Activated naive CD8-positive, alpha-beta T cell treated with anti-CD3 and anti-CD28 coated beads for 36 hours (primary cell): ENCODE measurements around the gene VN1R5. TPM values are rescaled to one million over a fixed set of nuclear protein-coding genes. Genes with fewer than 3 reads are reported as not detected.

ENCODE experiments used
- DNase-seq: peaks from one replicate; pipeline ENCODE4 v3.0.0; 2021
- H3K27ac Mint-ChIP-seq: one replicate; pipeline ENCODE4 v1.8.0; 2022; ENCODE audit warnings: mild to moderate bottlenecking, moderate library complexity, mixed read lengths
- H3K27me3 Mint-ChIP-seq: one replicate; pipeline ENCODE4 v1.8.0; 2022; ENCODE audit warnings: mild to moderate bottlenecking, mixed read lengths
- H3K36me3 Mint-ChIP-seq: one replicate; pipeline ENCODE4 v1.8.0; 2021; ENCODE audit warnings: mild to moderate bottlenecking, mixed read lengths
- H3K4me1 Mint-ChIP-seq: one replicate; pipeline ENCODE4 v1.8.0; 2021; ENCODE audit warnings: mixed read lengths
- H3K4me3 Mint-ChIP-seq: one replicate; pipeline ENCODE4 v1.8.0; 2022; ENCODE audit warnings: mild to moderate bottlenecking, moderate library complexity, mixed read lengths
- H3K9me3 Mint-ChIP-seq: one replicate; pipeline ENCODE4 v1.8.0; 2022; ENCODE audit warnings: mixed read lengths
- total RNA-seq, 2 experiments: library from RNA; stranded (reverse); gene quantifications; one replicate each; pipeline ENCODE4 v1.2.3, GENCODE V29; 2021

Gene VN1R5
- total RNA-seq, 2 experiments from 2014 or later = not detected

DNA sequence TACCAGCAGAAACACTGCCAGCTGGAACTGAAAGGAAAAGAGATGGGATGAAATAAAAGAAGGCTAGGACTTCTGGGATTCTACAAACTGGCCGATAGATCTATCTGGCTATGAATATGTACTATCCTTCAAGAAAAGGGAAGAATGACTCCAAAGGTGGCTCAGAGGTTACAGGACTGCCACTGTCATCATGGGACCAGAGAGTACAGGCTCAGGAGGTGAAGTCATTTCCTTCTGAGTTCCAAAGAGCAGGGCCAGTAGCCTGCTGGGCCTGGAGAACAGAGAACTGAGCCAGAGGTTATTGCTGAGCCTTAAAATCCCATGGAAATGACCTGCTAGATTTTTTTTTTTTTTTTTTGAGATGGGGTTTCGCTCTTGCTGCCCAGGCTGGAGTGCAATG is 48.2 kb downstream of the VN1R5 start:
- H3K27me3 Mint-ChIP-seq = no peaks in the 10 kb centered on the region
- peak overlapping the region; percentile 38 for H3K27ac Mint-ChIP-seq
- H3K4me1 Mint-ChIP-seq = no peaks in the 10 kb centered on the region

More for the DNA sequence above, 48.2 kb downstream of the VN1R5 start:
- no peak for DNase-seq
- Mint-ChIP-seq H3K36me3 (peaks cover 54% of the 10 kb centered on the region), H3K9me3 (peaks cover 1% of the 10 kb centered on the region), H3K4me3 (no peak overlapping the region)

Other genes starting within 250 kb of the VN1R5 start
- under 1 TPM; 0.20 to 0.68 TPM for gene ZNF695, start 248.0 kb upstream of the VN1R5 start, total RNA-seq
- gene ZNF670, start 177.3 kb upstream of the VN1R5 start, total RNA-seq = 1 to 10 TPM; 5.5 to 5.9 TPM
- 10 to 100 TPM in 1 of 2 experiments, 1 to 10 TPM in 1; 9.6 to 10.2 TPM for gene ZNF669, start 151.7 kb upstream of the VN1R5 start, total RNA-seq
- 10 to 100 TPM; 20.7 to 21.5 TPM for gene ZNF124, start 84.1 kb upstream of the VN1R5 start, total RNA-seq
- gene ZNF496, start 75.8 kb downstream of the VN1R5 start, total RNA-seq = 10 to 100 TPM; 27.2 to 30.9 TPM
- gene NLRP3, start 160.1 kb downstream of the VN1R5 start, total RNA-seq = 1 to 10 TPM; 8.5 to 9.1 TPM
- gene OR2B11, start 202.0 kb downstream of the VN1R5 start, total RNA-seq = not detected